Memory B cell (primary cell): Measurements from ENCODE around the gene SLX9.
A peak's percentile ranks its signal among the peaks of the same experiment; 100 is the strongest.
"Not testable (repeated sequence)": the region's sequence is repeated elsewhere in the genome, so short reads cannot be mapped to it uniquely, and the experiment has no call there.

ENCODE experiments used
- ATAC-seq: fragments of 150-1000 bp; cut with Tn5 transposase; 2 replicates; pipeline ENCODE4 v1.10.0; 2021; ENCODE audit warnings: low read depth, mild to moderate bottlenecking, moderate library complexity
- DNase-seq, 2 donors: peaks; one replicate each; pipeline ENCODE4 v3.0.0; 2022; ENCODE audit warnings: low spot score in 2 of 2
- H3K27ac Mint-ChIP-seq: one replicate; pipeline ENCODE4 v1.8.0; 2022; ENCODE audit warnings: mild to moderate bottlenecking, moderate library complexity, mixed read lengths
- H3K27me3 Mint-ChIP-seq: one replicate; pipeline ENCODE4 v1.8.0; 2022; ENCODE audit warnings: mixed read lengths
- H3K36me3 Mint-ChIP-seq: one replicate; pipeline ENCODE4 v1.8.0; 2022; ENCODE audit warnings: mild to moderate bottlenecking, mixed read lengths
- H3K4me1 Mint-ChIP-seq: one replicate; pipeline ENCODE4 v1.8.0; 2022; ENCODE audit warnings: mixed read lengths
- H3K4me3 Mint-ChIP-seq: one replicate; pipeline ENCODE4 v1.8.0; 2022; ENCODE audit warnings: mild to moderate bottlenecking, moderate library complexity, mixed read lengths
- H3K9me3 Mint-ChIP-seq: one replicate; pipeline ENCODE4 v1.8.0; 2022; ENCODE audit warnings: mixed read lengths

Gene SLX9

DNA sequence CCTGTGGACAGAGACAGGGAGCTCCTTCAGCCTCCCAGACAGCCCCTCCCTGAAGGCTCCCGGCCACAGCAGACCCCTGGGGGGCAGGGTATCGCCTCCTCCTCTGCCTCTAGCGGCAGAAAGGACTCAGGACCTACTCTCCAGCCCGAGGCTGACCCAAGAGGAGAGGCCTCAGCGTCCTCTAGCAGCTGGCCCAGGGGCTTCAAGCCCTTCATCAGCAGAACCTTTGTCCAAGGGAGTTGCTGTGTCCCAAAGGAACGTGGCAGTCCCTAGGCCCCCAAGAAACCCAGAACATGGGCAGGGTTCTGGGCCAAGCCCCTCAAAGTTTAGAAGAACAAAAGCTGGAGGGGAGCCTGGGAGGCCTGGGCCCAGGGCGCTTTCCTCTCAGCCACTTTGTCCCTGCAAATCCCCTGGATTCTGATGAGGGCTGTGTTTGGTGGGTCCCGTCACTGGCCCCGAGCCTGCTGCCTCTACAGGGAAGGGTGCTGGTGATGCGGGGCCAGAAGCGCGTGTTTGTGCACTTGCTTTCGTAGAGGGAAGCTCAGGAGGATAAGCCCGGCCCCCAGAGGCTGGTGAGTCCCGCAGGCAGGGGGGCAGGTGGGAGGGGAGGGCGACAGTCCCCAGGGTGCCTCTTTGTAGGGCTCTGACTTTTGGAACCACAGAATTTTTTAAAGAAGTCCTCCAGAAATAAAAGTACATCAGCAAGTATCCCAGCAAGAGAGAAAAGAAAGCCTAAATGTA lies 32.4 kb upstream of the SLX9 start:
- H3K27ac Mint-ChIP-seq: peak overlapping the region; percentile 69
- H3K4me1 Mint-ChIP-seq: peaks cover 32% of the 10 kb centered on the region
- ATAC-seq (peak; percentile 64), DNase-seq (no peak)
- no peaks in the 10 kb centered on the region for H3K9me3 Mint-ChIP-seq
- no peaks in the 10 kb centered on the region for H3K27me3 Mint-ChIP-seq
- H3K36me3 Mint-ChIP-seq: peaks cover 24% of the 10 kb centered on the region
- peak overlapping the region; percentile 55 for H3K4me3 Mint-ChIP-seq

GRCh38 chr21:44907966-44908895 lies 31.6 kb upstream of the SLX9 start:
- Mint-ChIP-seq H3K27me3 (no peaks in the 10 kb centered on the region), H3K9me3 (no peaks in the 10 kb centered on the region), H3K4me1 (peaks cover 30% of the 10 kb centered on the region), H3K4me3 (peak overlapping the region; percentile 55), H3K36me3 (peaks cover 18% of the 10 kb centered on the region), H3K27ac (peak overlapping the region; percentile 69)
- ATAC-seq (peak; percentile 39), DNase-seq (no peak)

GRCh38 chr21:44908908-44909307 lies 30.9 kb upstream of the SLX9 start:
- Mint-ChIP-seq H3K27me3 (no peaks in the 10 kb centered on the region), H3K27ac (peak overlapping the region; percentile 80), H3K9me3 (no peaks in the 10 kb centered on the region), H3K36me3 (peaks cover 17% of the 10 kb centered on the region), H3K4me3 (no peak overlapping the region), H3K4me1 (peaks cover 31% of the 10 kb centered on the region)
- no peak for ATAC-seq
- no peak for DNase-seq

DNA sequence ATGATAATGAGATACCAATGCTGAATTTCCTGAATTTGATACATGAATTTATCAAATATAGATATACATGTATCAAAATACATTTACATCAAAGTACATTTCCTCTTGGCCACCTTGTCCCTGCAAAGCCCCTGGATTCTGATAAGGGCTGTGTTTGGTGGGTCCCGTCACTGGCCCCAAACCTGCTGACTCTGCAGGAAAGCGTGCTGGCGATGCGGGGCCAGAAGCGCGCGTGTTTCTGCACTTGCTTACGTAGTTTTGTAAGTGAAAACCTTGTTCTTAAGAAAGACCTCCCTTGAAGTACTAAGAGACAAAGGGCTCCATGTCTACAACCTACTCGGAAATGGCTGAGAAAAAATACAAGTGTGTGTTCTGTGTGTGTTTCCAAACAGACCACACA lies 30.1 kb upstream of the SLX9 start:
- no peak overlapping the region for H3K4me3 Mint-ChIP-seq
- H3K9me3 Mint-ChIP-seq: no peaks in the 10 kb centered on the region
- H3K36me3 Mint-ChIP-seq: peaks cover 10% of the 10 kb centered on the region
- H3K27ac Mint-ChIP-seq: no peak overlapping the region
- H3K4me1 Mint-ChIP-seq: peaks cover 30% of the 10 kb centered on the region
- no peaks in the 10 kb centered on the region for H3K27me3 Mint-ChIP-seq
- ATAC-seq (no peak), DNase-seq (no peak)

DNA sequence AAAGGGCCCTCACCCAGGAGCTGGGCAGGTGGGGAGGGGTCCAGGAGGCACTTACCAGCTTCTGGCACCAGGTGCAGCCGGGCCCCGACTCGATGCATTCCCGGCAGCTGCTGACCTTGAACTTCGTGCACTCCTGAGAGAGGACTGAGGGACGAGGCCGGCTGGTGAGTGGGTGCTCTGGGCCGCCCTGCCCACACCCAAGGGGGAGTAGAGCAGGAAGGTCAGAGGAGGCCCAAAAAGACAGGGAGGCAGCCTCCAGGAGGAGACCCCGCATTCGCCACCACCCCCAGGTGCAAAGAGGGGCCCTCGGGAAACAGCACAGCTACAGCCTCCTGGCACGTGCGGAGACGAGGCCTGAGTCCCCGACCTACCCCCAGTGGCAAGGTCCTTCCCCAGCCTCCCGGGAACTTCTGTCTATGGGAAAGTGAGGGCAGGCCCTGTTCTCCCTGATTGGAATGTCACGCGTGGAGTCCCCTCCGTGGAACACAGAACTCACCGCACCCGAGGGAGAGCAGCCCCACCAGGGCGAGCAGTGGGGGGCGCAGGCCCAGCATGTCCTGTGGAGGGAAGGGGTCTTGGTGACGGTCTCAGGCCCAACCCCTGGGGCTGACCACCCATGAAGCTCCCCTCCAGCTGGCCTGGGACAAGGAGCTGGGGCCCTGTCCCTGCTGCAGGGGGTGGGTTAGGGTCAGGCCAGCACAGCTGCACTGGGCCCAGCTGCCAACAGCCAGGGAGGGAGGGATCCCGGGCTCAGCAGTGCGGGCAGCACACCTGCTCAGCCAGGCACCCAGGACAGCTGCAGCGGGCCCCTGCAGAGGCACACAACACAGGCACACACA lies 29.4 kb upstream of the SLX9 start:
- Mint-ChIP-seq H3K4me1 (peaks cover 32% of the 10 kb centered on the region), H3K9me3 (no peaks in the 10 kb centered on the region), H3K4me3 (no peak overlapping the region), H3K36me3 (peaks cover 13% of the 10 kb centered on the region), H3K27ac (peak overlapping the region; percentile 48), H3K27me3 (no peaks in the 10 kb centered on the region)
- DNase-seq (no peak), ATAC-seq (no peak)

DNA sequence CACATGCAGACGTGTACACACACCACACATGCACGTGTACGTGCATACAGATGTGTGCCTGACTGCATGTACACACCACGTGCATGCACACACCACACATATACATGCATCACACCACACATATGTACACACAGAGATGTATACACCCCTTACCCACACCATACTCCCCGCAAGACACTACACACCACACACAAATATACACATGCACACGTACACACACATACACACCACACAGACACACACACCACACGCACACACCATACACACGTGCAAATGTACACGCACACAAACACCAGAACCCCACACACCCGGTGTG lies 28.8 kb upstream of the SLX9 start:
- Mint-ChIP-seq H3K9me3 (no peaks in the 10 kb centered on the region), H3K36me3 (peaks cover 13% of the 10 kb centered on the region), H3K27me3 (no peaks in the 10 kb centered on the region), H3K4me3 (peak overlapping the region; percentile 9), H3K4me1 (peaks cover 33% of the 10 kb centered on the region), H3K27ac (peak overlapping the region; percentile 48)
- ATAC-seq (no peak), DNase-seq (no peak)

DNA sequence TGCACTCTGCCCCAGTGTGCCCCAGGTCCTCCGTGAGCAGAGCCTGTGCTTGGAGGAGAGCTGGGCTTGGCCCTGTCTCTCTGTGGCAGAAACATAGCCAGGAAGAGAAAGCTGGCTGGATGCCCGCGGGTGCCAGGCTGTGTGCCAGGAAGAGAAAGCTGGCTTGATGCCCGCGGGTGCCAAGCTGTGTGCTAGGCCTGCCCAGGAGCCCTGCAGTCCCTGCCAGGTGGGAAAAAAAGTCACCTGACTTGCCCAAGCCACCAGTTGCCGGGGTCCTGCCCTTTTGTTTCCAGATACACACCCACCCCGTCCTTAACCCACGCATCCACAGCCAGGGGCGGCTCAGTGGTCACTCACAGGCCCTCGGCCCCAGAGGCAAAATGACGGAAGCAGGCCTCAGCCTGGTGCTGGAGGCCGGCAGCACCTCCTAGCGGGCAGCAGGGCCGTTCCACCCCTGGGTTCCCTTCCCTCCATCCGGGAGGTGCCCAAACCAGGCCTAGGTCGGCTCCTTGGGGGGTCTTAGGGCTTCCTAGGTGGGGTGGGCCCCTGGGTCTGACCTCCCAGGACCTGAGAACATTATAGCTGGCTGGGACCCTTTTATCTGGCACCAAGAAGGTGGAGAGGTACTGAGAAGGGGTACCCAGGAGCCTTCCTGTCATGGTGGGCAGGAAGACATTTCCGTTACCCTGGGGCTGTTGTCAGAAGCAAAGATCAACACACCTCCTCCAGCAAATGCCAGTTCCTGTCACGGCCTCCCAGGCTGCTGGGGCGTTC lies 28.3 kb upstream of the SLX9 start:
- H3K27me3 Mint-ChIP-seq: no peaks in the 10 kb centered on the region
- ATAC-seq (peak; percentile 48), DNase-seq (no peak)
- H3K27ac Mint-ChIP-seq: peak overlapping the region; percentile 48
- H3K4me1 Mint-ChIP-seq: peaks cover 35% of the 10 kb centered on the region
- no peaks in the 10 kb centered on the region for H3K9me3 Mint-ChIP-seq
- H3K4me3 Mint-ChIP-seq: peak overlapping the region; percentile 60
- H3K36me3 Mint-ChIP-seq: peaks cover 9% of the 10 kb centered on the region

- Mint-ChIP-seq H3K36me3 (peaks cover 9% of the 10 kb centered on the region), H3K27ac (peak overlapping the region; percentile 48), H3K4me1 (peaks cover 39% of the 10 kb centered on the region), H3K27me3 (no peaks in the 10 kb centered on the region), H3K4me3 (peak overlapping the region; percentile 49), H3K9me3 (no peaks in the 10 kb centered on the region)
- DNase-seq (no peak), ATAC-seq (no peak)
These were observed 27.7 kb upstream of the SLX9 start for GRCh38 chr21:44912158-44912473.

GRCh38 chr21:44912506-44913412 lies 27.1 kb upstream of the SLX9 start:
- H3K9me3 Mint-ChIP-seq, ATAC-seq, H3K36me3 Mint-ChIP-seq, DNase-seq, H3K27me3 Mint-ChIP-seq: not testable (repeated sequence)
- H3K4me3 Mint-ChIP-seq: peak overlapping the region; percentile 49
- peak overlapping the region; percentile 48 for H3K27ac Mint-ChIP-seq
- peaks cover 42% of the 10 kb centered on the region for H3K4me1 Mint-ChIP-seq

- H3K4me3 Mint-ChIP-seq: peak overlapping the region; percentile 66
- DNase-seq (no peak), ATAC-seq (no peak)
- H3K36me3 Mint-ChIP-seq: peaks cover 9% of the 10 kb centered on the region
- peaks cover 44% of the 10 kb centered on the region for H3K4me1 Mint-ChIP-seq
- H3K27ac Mint-ChIP-seq: peak overlapping the region; percentile 77
- H3K9me3 Mint-ChIP-seq: no peaks in the 10 kb centered on the region
- no peaks in the 10 kb centered on the region for H3K27me3 Mint-ChIP-seq
These were observed 26.2 kb upstream of the SLX9 start for GRCh38 chr21:44913425-44914175.

DNA sequence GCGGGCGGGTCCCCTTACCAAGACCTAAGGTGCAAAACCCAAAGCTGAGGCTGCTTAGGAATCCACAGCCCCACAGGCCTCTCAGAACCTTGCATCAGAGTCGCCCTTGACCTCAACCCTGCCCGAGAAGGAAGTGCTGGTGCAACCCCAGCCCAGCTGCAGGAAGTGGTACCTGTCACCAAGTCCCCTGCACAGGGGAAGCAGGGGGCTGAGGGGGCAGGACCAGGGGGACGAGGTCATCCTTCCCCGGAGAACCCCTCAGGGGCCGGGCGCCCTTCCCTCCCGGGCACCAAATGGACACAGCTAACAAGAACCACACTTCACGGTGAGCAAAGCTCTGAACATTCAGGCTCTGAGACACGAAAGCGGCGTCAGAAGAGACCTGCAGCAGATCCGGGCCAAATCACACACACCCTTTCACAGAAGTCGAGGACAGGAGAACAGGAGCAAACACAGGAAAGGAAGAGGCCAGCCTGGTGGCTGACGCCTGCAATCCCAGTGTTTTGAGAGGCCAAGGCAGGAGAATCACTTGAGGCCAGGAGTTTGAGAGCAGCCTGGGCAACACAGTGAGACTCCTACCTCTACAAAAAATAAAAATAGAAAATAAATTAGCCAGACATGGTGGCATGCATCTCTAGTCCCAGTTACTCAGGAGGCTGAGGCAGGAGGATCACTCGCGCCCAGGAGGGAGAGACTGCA lies 25.5 kb upstream of the SLX9 start:
- peaks cover 41% of the 10 kb centered on the region for H3K4me1 Mint-ChIP-seq
- no peak for DNase-seq
- peak overlapping the region; percentile 66 for H3K4me3 Mint-ChIP-seq
- H3K27ac Mint-ChIP-seq: peak overlapping the region; percentile 77
- H3K36me3 Mint-ChIP-seq: peaks cover 4% of the 10 kb centered on the region
- ATAC-seq: peak; percentile 80
- no peaks in the 10 kb centered on the region for H3K9me3 Mint-ChIP-seq
- H3K27me3 Mint-ChIP-seq: no peaks in the 10 kb centered on the region

DNA sequence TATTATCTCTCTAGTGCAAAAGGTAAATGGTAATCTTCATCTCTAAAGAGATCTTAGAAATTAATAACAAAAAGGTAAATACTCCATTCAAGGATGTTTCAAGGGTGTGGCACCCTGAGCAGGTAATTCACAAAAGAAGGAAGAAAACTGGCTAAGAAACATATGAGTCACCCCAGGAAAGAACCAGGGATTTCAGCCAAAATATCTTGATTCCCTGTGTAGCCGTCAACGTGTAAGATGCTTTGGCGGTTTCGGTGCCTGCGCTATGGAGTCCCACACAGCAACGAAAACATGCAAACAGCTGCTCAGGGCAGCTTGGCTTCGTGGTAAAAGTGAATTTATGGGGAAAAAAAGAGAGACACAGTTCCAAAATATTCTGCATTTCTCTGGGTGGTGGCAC lies 22.9 kb upstream of the SLX9 start:
- ATAC-seq (no peak), DNase-seq (no peak)
- H3K27ac Mint-ChIP-seq: no peak overlapping the region
- H3K9me3 Mint-ChIP-seq: no peaks in the 10 kb centered on the region
- peaks cover 3% of the 10 kb centered on the region for H3K36me3 Mint-ChIP-seq
- H3K4me1 Mint-ChIP-seq: peaks cover 44% of the 10 kb centered on the region
- no peak overlapping the region for H3K4me3 Mint-ChIP-seq
- H3K27me3 Mint-ChIP-seq: no peaks in the 10 kb centered on the region
